ENCODE measurements around the gene KLHL14. TPM values are rescaled to one million over a fixed set of nuclear protein-coding genes. Genes with fewer than 3 reads are reported as not detected.

KLHL14 gene
- polyA plus RNA-seq, 6 donors from 2014 or later = 15.4 to 33.2 (median 21.1) TPM

DNA sequence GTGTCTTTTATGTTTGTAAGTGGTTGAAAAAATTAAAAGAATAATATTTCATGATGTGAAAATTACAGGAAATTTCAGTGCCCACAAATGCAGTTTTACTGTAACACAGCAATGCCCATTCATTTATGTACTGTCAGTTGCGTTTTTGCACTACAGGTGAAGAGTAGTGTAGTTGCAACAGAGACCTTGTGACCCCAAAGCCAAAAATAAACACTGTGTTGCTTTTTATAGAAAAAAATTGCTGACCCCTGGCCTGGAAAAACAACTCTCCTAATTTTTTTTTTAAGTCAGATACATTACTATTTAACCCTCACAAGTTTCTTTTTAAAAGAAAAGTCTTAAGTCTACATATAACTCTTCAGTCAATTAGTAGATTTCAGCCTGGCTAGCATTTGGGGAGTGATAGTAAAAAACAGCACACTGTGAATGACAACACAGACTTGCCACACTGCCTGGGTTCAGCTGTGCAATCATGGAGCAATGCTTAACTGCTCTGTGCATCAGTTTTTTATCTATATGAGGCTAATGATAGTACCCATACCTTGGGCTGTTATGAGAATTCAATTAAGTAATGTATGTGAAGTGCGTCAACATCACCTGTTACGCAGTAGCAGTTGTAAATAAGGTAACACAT is 8.1 kb downstream of the KLHL14 start:
- peaks cover 53 to 77% (median 55%) of the 10 kb centered on the region in 3 donors for H3K4me1 Mint-ChIP-seq
- H3K4me3 Mint-ChIP-seq = peak overlapping the region in 1 of 8 donors; percentile 39
- DNase-seq (no peak), ATAC-seq (ENCODE audit: low read depth in 2 of 2) (no peak)
- H3K27ac Mint-ChIP-seq = peak overlapping the region in 2 of 6 donors; percentile 21 to 59
- H3K9me3 Mint-ChIP-seq = no peaks in the 10 kb centered on the region
- no peaks in the 10 kb centered on the region for H3K27me3 Mint-ChIP-seq
- H3K36me3 Mint-ChIP-seq = no peaks in the 10 kb centered on the region

- Mint-ChIP-seq H3K4me3 (peak overlapping the region in 2 of 8 donors; percentile 3 to 8), H3K27ac (peak overlapping the region in 2 of 6 donors; percentile 83 to 84), H3K4me1 (peaks cover 52 to 80% (median 61%) of the 10 kb centered on the region in 3 donors), H3K36me3 (no peaks in the 10 kb centered on the region), H3K9me3 (no peaks in the 10 kb centered on the region), H3K27me3 (no peaks in the 10 kb centered on the region)
- DNase-seq (no peak), ATAC-seq (ENCODE audit: low read depth in 2 of 2) (no peak)
Measured at GRCh38 chr18:32763293-32763692, 9.5 kb downstream of the KLHL14 start.

DNA sequence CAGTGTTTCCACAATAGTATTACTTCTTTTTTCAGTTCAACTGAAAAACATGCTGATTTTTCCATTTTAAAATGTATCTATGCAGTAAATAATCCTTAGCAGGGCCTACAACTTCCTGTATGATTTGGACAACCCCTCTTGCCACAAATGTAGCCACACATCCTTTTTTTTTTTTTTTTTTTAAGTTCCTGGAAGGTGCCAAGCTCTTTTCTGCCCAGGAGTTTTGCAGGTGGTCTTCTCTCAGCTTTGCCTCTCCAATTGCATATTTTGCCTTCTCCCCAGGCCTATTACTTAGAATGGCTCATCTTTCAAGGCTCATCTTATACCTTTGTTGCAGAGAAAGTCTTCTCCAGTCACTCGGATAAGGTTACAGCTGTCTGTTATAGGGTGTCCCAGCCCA is 11.6 kb downstream of the KLHL14 start:
- ATAC-seq (ENCODE audit: low read depth in 2 of 2) (no peak), DNase-seq (no peak)
- Mint-ChIP-seq H3K4me1 (peaks cover 61 to 86% (median 64%) of the 10 kb centered on the region in 3 donors), H3K27ac (peak overlapping the region in 4 of 6 donors; percentile 63 to 85 (median 82)), H3K9me3 (no peaks in the 10 kb centered on the region), H3K27me3 (no peaks in the 10 kb centered on the region), H3K36me3 (no peaks in the 10 kb centered on the region), H3K4me3 (peak overlapping the region in 7 of 8 donors; percentile 21 to 90 (median 57))

DNA sequence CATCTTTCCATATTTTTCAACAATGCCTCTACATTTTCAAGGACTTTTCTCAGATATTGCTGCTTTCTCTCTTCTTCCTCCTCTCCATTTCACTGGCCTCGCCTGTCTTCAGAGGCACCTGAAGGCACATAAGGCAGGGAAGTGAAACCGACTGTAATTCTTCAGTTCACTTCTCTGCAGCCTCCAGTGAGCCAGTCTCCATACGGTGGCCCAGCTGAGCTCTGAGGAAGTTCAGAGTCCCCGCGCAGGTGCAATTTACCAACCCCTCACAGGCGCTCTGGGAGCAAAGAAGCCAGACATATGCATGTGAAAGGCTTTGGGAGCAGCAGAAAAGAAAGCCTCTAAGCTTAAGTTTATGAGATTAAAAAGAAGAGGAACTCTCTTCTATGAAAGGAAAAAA is 12.4 kb downstream of the KLHL14 start:
- peak; percentile 99 for ATAC-seq (ENCODE audit: low read depth in 2 of 2)
- no peaks in the 10 kb centered on the region for H3K27me3 Mint-ChIP-seq
- H3K9me3 Mint-ChIP-seq = no peaks in the 10 kb centered on the region
- peak overlapping the region; percentile 83 to 96 (median 89) for H3K27ac Mint-ChIP-seq
- H3K4me3 Mint-ChIP-seq = peak overlapping the region; percentile 41 to 90 (median 77)
- peaks cover 0 to 8% of the 10 kb centered on the region in 2 donors for H3K36me3 Mint-ChIP-seq
- peak; percentile 85 for DNase-seq
- peaks cover 64 to 93% (median 72%) of the 10 kb centered on the region in 3 donors for H3K4me1 Mint-ChIP-seq

DNA sequence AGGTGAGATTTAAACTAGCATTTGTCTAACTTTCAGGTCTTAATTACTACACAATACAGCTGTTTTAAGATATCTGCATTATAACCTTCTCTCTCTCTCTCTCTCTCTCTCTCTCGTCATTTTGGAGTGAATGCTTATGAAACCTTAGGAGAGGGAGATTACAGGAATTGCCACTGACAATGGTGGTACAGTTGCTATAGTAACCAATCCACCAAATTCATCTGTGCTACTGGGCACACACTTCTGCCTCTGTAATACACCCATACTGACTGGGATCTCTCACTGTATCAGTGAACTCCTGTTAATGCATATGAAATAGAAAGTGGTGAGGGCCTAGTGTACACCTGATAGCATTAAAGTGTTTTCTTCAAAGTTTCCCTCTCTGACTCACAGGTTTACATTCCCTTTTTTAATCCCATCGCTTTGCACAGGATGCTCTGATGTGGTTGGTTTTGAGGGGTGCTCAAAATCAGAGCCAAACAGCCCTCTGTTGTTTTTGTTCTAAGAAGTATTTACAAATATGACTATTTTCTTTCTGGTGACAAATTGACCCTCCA is 13.1 kb downstream of the KLHL14 start:
- Mint-ChIP-seq H3K4me3 (peak overlapping the region; percentile 41 to 90 (median 77)), H3K9me3 (no peaks in the 10 kb centered on the region), H3K27me3 (no peaks in the 10 kb centered on the region), H3K4me1 (peaks cover 69 to 90% (median 79%) of the 10 kb centered on the region in 3 donors), H3K36me3 (peaks cover 0 to 8% of the 10 kb centered on the region in 2 donors), H3K27ac (peak overlapping the region; percentile 83 to 96 (median 89))
- DNase-seq (no peak), ATAC-seq (ENCODE audit: low read depth in 2 of 2) (no peak)

DNA sequence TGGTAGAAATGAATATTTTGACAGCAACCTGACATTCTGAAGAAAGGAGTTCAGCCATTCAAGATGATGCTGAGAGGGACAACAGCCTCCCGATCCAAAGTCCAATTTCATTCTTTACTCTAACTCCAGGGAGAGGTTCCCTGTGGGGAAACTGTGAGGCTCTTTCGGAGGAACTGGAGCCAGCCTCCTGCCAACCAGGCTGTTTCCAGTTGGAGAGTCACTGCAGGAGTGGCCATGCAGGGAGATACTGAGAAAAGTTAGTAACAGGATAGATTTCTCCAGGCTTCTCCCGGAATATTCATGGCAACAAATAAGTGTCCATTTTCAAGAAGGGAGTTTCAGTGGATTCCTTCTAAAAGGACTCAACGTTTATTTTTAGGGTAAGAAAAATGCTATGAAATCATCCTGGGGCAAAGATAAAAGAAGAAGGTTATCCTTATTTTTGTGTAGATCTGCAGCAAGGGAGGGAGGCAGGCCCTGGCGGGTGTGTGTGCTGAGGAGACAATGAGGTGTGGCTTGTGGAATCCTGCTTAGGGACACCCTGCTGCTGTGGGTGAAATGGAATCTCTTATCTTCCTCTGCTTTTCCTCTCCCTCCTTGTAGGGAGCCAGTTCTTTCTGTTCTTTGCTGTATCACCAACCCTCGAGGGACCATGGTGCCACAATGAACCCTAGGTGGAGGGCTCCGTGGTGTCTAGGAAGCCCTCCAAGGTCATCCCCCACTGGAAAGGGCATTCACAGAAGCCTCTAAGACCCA is 18.1 kb downstream of the KLHL14 start:
- H3K27me3 Mint-ChIP-seq = no peaks in the 10 kb centered on the region
- peaks cover 65 to 81% (median 76%) of the 10 kb centered on the region in 3 donors for H3K4me1 Mint-ChIP-seq
- DNase-seq (no peak), ATAC-seq (ENCODE audit: low read depth in 2 of 2) (no peak)
- H3K4me3 Mint-ChIP-seq = peak overlapping the region in 1 of 8 donors; percentile 61
- peak overlapping the region in 2 of 6 donors; percentile 39 to 61 for H3K27ac Mint-ChIP-seq
- peaks cover 0 to 13% of the 10 kb centered on the region in 2 donors for H3K36me3 Mint-ChIP-seq
- H3K9me3 Mint-ChIP-seq = no peaks in the 10 kb centered on the region

DNA sequence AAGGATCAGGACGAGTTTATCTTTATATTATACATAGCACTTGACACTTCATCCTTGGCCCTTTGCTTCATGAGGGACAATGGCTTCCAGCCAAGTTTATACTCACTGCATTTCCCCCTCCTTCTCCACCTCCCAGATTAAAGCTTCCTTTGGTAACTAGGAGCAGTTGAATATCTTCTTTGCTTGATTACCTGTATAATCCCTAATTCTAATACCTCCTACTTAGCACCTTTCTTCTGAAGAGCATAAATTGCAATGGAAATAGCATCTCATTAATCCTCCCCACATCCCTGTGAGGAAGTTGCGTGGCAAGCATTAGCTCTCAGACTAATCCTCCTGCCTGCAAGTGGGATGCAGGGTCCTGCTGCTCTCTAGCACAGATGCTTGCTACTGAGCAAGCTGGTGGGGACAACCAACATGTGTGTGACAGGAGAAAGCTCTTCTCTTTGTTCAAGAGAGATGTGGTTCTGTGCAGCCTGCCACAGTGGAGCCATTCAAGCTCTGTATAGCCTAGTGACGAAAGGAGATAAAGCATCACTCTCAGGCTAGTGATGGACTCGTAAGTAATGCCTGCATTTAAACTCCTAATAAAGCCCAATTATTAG is 19.1 kb downstream of the KLHL14 start:
- Mint-ChIP-seq H3K27ac (peak overlapping the region in 2 of 6 donors; percentile 68 to 79), H3K27me3 (no peaks in the 10 kb centered on the region), H3K36me3 (peaks cover 0 to 13% of the 10 kb centered on the region in 2 donors), H3K4me3 (peak overlapping the region in 1 of 8 donors; percentile 52), H3K9me3 (no peaks in the 10 kb centered on the region), H3K4me1 (peaks cover 64 to 80% (median 75%) of the 10 kb centered on the region in 3 donors)
- DNase-seq = no peak
- no peak for ATAC-seq (ENCODE audit: low read depth in 2 of 2)

DNA sequence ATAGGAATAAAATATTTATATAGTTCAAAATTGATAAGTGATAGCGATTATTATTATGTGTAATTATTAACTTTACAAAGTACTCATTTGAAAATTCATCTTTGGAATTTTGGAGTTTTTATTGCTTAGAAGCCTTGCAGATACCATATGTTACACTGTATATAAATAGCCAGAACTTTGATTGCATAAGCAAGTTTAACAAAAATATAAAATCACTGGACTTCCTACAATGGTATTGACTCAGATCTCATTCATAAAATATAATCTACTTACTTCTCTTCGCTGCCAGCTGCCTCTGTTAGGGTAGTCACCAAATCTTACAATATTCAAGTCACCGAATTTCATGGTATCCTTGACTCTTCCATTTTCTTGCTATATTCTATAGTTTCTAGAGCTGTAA is 22.5 kb downstream of the KLHL14 start:
- Mint-ChIP-seq H3K27me3 (no peaks in the 10 kb centered on the region), H3K9me3 (no peaks in the 10 kb centered on the region), H3K4me1 (peaks cover 39 to 50% (median 46%) of the 10 kb centered on the region in 3 donors), H3K27ac (peak overlapping the region in 2 of 6 donors; percentile 10 to 30), H3K4me3 (no peak overlapping the region), H3K36me3 (peaks cover 0 to 11% of the 10 kb centered on the region in 2 donors)
- DNase-seq (no peak), ATAC-seq (ENCODE audit: low read depth in 2 of 2) (no peak)

DNA sequence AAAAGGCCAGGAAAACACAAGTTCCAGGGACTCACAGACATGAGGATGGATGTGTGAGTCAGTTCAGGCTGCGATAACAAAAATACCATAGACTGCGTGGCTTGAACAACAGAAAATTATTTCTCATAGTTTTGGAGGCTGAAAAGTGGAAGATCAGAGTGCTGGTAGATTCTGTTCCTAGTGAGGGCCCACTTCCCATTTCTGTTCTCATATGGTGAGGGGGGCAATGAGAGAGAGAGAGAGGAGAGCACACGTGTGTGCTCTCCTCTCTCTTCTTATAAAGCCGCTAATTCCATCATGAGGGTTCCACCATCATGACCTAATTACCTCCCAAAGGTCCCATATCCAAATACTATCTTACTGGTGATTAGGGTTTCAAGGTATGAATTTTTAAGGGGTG is 23.0 kb downstream of the KLHL14 start:
- Mint-ChIP-seq H3K4me1 (peaks cover 36 to 47% (median 45%) of the 10 kb centered on the region in 3 donors), H3K9me3 (no peaks in the 10 kb centered on the region), H3K36me3 (peaks cover 0 to 11% of the 10 kb centered on the region in 2 donors), H3K27me3 (no peaks in the 10 kb centered on the region), H3K4me3 (peak overlapping the region in 2 of 8 donors; percentile 1 to 61), H3K27ac (peak overlapping the region in 3 of 6 donors; percentile 11 to 59 (median 55))
- DNase-seq (no peak), ATAC-seq (ENCODE audit: low read depth in 2 of 2) (peak; percentile 88 to 89)

DNA sequence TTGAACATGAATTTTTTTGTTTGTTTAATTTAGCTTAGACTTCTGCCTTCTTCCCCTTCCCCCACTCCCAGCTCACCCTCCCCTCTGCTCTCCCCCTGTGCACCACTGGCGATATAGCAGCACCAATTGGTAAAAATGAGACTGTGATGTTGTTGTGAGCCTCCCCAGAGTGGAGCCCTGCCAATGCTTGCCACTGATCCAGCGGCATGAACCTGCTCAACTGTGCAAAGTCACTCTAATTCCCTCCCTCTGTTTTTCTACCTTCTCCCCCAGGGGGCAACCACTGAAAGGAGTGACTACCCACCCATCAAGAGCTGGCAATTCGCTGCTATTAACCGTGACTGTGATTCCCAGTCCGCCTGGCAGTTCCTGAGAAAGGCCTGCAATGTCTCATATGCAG is 30.2 kb downstream of the KLHL14 start:
- no peak for ATAC-seq (ENCODE audit: low read depth in 2 of 2)
- DNase-seq = no peak
- Mint-ChIP-seq H3K4me3 (no peak overlapping the region), H3K4me1 (peaks cover 30 to 43% (median 41%) of the 10 kb centered on the region in 3 donors), H3K9me3 (no peaks in the 10 kb centered on the region), H3K27ac (peak overlapping the region in 2 of 6 donors; percentile 47 to 62), H3K36me3 (peaks cover 28 to 40% of the 10 kb centered on the region in 2 donors), H3K27me3 (no peaks in the 10 kb centered on the region)

DNA sequence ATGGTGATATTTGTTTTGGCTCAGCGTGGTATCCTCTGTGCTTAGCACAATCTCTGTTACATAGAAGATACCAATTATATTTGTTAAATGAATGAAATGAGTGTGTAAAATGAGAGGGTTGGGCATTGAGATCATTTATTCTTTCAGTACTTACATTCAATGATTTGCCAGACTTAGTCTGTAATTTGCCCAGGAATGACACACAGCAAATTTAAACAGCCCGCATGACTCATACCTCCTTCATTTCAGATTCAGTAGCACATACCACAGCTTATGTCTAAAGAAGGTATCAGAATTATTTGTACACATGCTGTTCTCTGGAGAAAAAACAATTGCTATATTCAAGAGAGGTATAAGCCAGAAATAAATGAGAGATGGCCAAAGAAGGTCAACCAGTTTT is 37.0 kb downstream of the KLHL14 start:
- DNase-seq = no peak
- no peaks in the 10 kb centered on the region for H3K27me3 Mint-ChIP-seq
- peaks cover 45 to 49% of the 10 kb centered on the region in 2 donors for H3K36me3 Mint-ChIP-seq
- ATAC-seq (ENCODE audit: low read depth in 2 of 2) = no peak
- peak overlapping the region in 1 of 8 donors; percentile 31 for H3K4me3 Mint-ChIP-seq
- peaks cover 3 to 7% (median 4%) of the 10 kb centered on the region in 7 donors for H3K9me3 Mint-ChIP-seq
- H3K27ac Mint-ChIP-seq = no peak overlapping the region
- peaks cover 43 to 49% (median 47%) of the 10 kb centered on the region in 3 donors for H3K4me1 Mint-ChIP-seq

- H3K36me3 Mint-ChIP-seq = peaks cover 37% of the 10 kb centered on the region in 2 donors
- H3K27me3 Mint-ChIP-seq = no peaks in the 10 kb centered on the region
- no peak for DNase-seq
- H3K27ac Mint-ChIP-seq = no peak overlapping the region
- H3K9me3 Mint-ChIP-seq = peaks cover 3 to 7% (median 4%) of the 10 kb centered on the region in 7 donors
- no peak for ATAC-seq (ENCODE audit: low read depth in 2 of 2)
- H3K4me1 Mint-ChIP-seq = peaks cover 44 to 54% (median 54%) of the 10 kb centered on the region in 3 donors
- no peak overlapping the region for H3K4me3 Mint-ChIP-seq
Measured at GRCh38 chr18:32734442-32734841, 38.4 kb downstream of the KLHL14 start.

- Mint-ChIP-seq H3K36me3 (peaks cover 37 to 38% of the 10 kb centered on the region in 2 donors), H3K27ac (peak overlapping the region in 3 of 6 donors; percentile 8 to 22 (median 19)), H3K4me1 (peaks cover 44 to 54% (median 45%) of the 10 kb centered on the region in 3 donors), H3K9me3 (peaks cover 3 to 7% (median 4%) of the 10 kb centered on the region in 7 donors), H3K27me3 (no peaks in the 10 kb centered on the region), H3K4me3 (peak overlapping the region in 1 of 8 donors; percentile 24)
- DNase-seq (no peak), ATAC-seq (ENCODE audit: low read depth in 2 of 2) (no peak)
Measured at GRCh38 chr18:32732165-32732564, 40.7 kb downstream of the KLHL14 start.

All from naive B cell (primary cell).